Progenitor cell of endocrine pancreas (in vitro differentiated cells): ENCODE measurements around the gene TACC2. TPM values are rescaled to one million over a fixed set of nuclear protein-coding genes. Genes with fewer than 3 reads are reported as not detected.
A peak's percentile ranks its signal among the peaks of the same experiment; 100 is the strongest.

Source experiments
- DNase-seq: peaks from one replicate; pipeline ENCODE4 v3.0.0; 2021; ENCODE audit warnings: low spot score; ENCODE audit not compliant: unreplicated experiment
- H3K27ac Mint-ChIP-seq: 2 replicates; pipeline ENCODE4 v1.8.0; 2021; ENCODE audit warnings: mild to moderate bottlenecking, moderate library complexity, mixed read lengths
- H3K27me3 Mint-ChIP-seq: 2 replicates; pipeline ENCODE4 v1.8.0; 2021; ENCODE audit warnings: mixed read lengths
- H3K36me3 Mint-ChIP-seq: 2 replicates; pipeline ENCODE4 v1.8.0; 2022; ENCODE audit warnings: mixed read lengths; ENCODE audit not compliant: insufficient read depth
- H3K4me1 Mint-ChIP-seq: 2 replicates; pipeline ENCODE4 v1.8.0; 2021; ENCODE audit warnings: low read depth, mixed read lengths
- H3K4me3 Mint-ChIP-seq: 2 replicates; pipeline ENCODE4 v1.8.0; 2021; ENCODE audit warnings: low read depth, mild to moderate bottlenecking, moderate library complexity, mixed read lengths
- H3K9me3 Mint-ChIP-seq: 2 replicates; pipeline ENCODE4 v1.8.0; 2021; ENCODE audit warnings: low read depth, mixed read lengths
- total RNA-seq: library from RNA; stranded (reverse); gene quantifications from 2 replicates; pipeline ENCODE4 v1.2.1, GENCODE V29; 2021
- TF ChIP-seq, protein P1 (sequence below): fragments of 200-600 bp; sonication (generic); IDR thresholded peaks from one replicate; pipeline ENCODE4 v1.5.0; 2021; ENCODE audit warnings: antibody characterized with exemption, mild to moderate bottlenecking; ENCODE audit not compliant: unreplicated experiment

TACC2 gene
- total RNA-seq, 1 donor from 2014 or later, result 60.4 TPM

DNA sequence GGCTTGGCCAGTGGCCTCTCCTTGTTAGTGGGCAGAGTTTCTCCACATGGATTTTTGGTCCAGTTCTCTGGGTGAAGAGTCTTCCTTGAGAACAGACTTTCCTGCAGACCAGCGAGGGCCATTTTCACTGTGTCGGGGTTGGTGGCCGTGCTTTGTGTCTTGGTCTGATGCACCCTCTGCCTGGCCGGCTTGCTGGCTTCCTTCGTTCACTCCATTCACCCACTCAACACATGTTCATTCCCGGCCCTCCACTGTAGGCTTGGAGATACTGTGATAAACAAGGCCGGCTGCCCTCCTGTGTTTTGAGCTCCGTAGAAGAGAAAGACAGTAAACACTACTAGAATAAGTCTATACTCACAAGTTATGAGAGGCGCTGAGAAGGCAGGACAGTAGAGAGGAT, 205.3 kb downstream of the TACC2 start:
- Mint-ChIP-seq H3K4me3 (no peak overlapping the region), H3K4me1 (peaks cover 4% of the 10 kb centered on the region), H3K9me3 (no peaks in the 10 kb centered on the region), H3K36me3 (peaks cover 9% of the 10 kb centered on the region), H3K27ac (peak overlapping the region; percentile 34), H3K27me3 (no peaks in the 10 kb centered on the region)
- TF ChIP-seq, protein P1, sequence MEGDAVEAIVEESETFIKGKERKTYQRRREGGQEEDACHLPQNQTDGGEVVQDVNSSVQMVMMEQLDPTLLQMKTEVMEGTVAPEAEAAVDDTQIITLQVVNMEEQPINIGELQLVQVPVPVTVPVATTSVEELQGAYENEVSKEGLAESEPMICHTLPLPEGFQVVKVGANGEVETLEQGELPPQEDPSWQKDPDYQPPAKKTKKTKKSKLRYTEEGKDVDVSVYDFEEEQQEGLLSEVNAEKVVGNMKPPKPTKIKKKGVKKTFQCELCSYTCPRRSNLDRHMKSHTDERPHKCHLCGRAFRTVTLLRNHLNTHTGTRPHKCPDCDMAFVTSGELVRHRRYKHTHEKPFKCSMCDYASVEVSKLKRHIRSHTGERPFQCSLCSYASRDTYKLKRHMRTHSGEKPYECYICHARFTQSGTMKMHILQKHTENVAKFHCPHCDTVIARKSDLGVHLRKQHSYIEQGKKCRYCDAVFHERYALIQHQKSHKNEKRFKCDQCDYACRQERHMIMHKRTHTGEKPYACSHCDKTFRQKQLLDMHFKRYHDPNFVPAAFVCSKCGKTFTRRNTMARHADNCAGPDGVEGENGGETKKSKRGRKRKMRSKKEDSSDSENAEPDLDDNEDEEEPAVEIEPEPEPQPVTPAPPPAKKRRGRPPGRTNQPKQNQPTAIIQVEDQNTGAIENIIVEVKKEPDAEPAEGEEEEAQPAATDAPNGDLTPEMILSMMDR, result no peak
- DNase-seq, result no peak

DNA sequence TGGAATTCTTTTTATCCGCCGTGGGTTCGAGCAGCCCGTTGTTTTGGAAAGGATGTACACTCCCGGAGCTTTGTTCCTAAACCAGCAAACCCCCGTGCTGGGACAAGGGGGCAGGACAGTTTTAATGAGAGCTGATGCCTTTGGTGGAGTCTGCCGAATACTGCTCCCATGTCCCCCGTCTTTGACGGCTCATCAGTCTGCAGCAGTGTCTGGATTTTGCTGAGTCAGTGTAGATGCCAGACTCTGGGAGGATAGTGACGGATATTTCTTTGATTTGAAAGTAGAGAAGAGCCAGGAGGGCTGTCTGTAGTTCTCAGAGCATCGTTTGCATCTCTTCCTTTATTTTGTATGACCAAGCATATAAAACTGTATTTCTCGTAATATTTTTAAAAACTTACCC, 207.3 kb downstream of the TACC2 start:
- H3K36me3 Mint-ChIP-seq, result peaks cover 13% of the 10 kb centered on the region
- H3K4me1 Mint-ChIP-seq, result peaks cover 4% of the 10 kb centered on the region
- H3K4me3 Mint-ChIP-seq, result no peak overlapping the region
- no peaks in the 10 kb centered on the region for H3K27me3 Mint-ChIP-seq
- TF ChIP-seq, protein P1, result no peak
- no peaks in the 10 kb centered on the region for H3K9me3 Mint-ChIP-seq
- DNase-seq, result no peak
- H3K27ac Mint-ChIP-seq, result no peak overlapping the region

DNA sequence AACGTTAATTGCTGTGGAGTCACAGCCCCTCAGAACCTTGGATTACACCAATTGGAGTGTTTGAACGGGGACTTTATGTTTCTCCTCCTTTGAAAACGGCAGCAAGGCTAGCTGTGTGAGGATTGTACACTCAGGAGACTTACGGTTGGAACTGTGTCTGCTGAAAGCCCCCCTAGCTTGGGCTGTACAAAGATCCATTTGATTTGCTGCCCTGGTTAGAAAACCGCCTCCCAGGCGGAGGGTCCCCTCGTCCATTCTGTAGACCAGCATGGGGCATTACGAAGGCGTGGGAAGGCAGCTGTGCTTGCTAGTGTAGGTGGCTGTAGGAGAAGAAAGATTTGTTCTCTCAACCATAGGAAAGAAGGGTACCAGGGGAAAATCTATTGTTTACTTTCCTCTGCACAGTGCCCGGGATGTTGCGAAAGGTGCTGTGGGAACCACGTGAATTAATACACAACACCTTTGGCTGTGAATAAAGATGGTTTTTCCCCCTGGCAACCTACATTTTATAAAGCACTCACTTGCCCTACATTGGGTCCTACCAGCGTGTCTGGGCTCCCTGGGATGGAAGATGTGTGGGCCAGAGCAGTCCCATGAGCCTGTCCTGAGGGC, 208.8 kb downstream of the TACC2 start:
- Mint-ChIP-seq H3K27ac (peak overlapping the region; percentile 69), H3K9me3 (no peaks in the 10 kb centered on the region), H3K27me3 (no peaks in the 10 kb centered on the region), H3K4me1 (peaks cover 4% of the 10 kb centered on the region), H3K4me3 (no peak overlapping the region), H3K36me3 (peaks cover 17% of the 10 kb centered on the region)
- TF ChIP-seq, protein P1, result no peak
- no peak for DNase-seq

DNA sequence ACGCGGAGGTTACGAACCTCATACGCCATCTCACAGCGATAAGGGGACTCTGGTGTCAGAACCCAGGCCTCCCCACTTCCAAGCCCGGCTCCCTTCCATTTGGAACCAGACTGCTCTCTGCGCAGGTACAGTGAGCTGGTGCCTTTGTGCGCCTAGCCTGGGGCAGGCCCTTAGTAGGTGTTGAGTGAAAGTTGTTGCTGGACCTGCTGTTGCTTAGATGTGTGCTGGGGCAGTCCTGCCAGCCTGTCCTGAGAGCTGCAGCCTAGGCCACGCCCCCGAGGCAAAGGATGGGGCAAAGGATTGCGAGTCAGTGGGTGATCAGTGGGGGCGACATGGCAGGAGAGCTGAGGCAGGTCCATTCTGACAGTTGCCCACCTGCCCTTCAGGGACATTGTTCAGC, 209.7 kb downstream of the TACC2 start:
- TF ChIP-seq, protein P1, result no peak
- Mint-ChIP-seq H3K4me1 (peaks cover 4% of the 10 kb centered on the region), H3K27me3 (no peaks in the 10 kb centered on the region), H3K9me3 (no peaks in the 10 kb centered on the region), H3K36me3 (peaks cover 17% of the 10 kb centered on the region), H3K27ac (peak overlapping the region; percentile 62), H3K4me3 (no peak overlapping the region)
- DNase-seq, result no peak

DNA sequence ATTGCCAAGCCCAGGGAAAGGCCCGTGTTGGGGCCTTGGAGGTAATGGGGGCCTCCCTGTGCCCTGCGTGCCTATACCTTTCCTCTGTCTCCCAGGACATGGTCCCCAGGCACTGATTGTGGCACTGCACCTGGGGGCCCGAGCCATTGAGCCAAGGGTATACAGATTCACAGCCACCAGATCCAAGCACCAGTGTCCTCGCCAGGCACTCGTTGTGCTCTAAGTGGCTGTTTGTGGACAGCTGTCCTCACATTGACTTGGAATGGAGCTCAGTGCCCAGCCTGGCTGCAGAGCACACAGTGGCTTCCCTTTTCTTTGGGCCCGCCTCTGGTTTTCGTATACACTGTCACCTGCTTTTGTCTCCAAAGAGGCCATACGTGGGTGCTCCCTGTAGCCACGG, 210.1 kb downstream of the TACC2 start:
- TF ChIP-seq, protein P1, result no peak
- Mint-ChIP-seq H3K4me3 (no peak overlapping the region), H3K36me3 (peaks cover 17% of the 10 kb centered on the region), H3K27ac (no peak overlapping the region), H3K9me3 (no peaks in the 10 kb centered on the region), H3K4me1 (peaks cover 4% of the 10 kb centered on the region), H3K27me3 (no peaks in the 10 kb centered on the region)
- DNase-seq, result no peak
